Measurements from ENCODE around the gene LYPD6B. TPM values are rescaled to one million over a fixed set of nuclear protein-coding genes. Genes with fewer than 3 reads are reported as not detected.

Gene LYPD6B
- total RNA-seq, 2 donors from 2014 or later = 12.6 to 14.5 TPM

- 88 to 98% methylated on average over 1 to 2 of the region's 2 CpGs for WGBS, 2 experiments (ENCODE audit: insufficient coverage in 1 of 2, insufficient read length in 1 of 2)
- Histone ChIP-seq H3K9me3 (ENCODE audit: control insufficient read depth, low read length) (no peaks in the 10 kb centered on the region), H3K27me3 (ENCODE audit: control insufficient read depth, insufficient read depth, low read length, poor library complexity, severe bottlenecking) (peaks cover 72% of the 10 kb centered on the region), H3K4me1 (ENCODE audit: control insufficient read depth, insufficient read depth, low read length) (no peaks in the 10 kb centered on the region), H3K36me3 (ENCODE audit: control insufficient read depth, insufficient read depth, low read length) (no peaks in the 10 kb centered on the region), H3K4me3 (ENCODE audit: low read length) (no peak overlapping the region), H3K27ac (ENCODE audit: low read depth, low read length) (no peak overlapping the region), H3K9ac (ENCODE audit: extremely low read depth, low read length, poor library complexity, severe bottlenecking) (no peak overlapping the region)
- no peaks in the 10 kb centered on the region for H3K4me1 Mint-ChIP-seq
- no peak overlapping the region for H3K4me3 Mint-ChIP-seq
- DNase-seq = no peak
- H3K36me3 Mint-ChIP-seq (ENCODE audit: low read depth) = peaks cover 3% of the 10 kb centered on the region
- H3K27ac Mint-ChIP-seq = no peak overlapping the region
- H3K27me3 Mint-ChIP-seq (ENCODE audit: insufficient read depth) = peaks cover 32% of the 10 kb centered on the region
- no peak for TF ChIP-seq CTCF (conservative IDR thresholded peaks at IDR 0.05)
- H3K9me3 Mint-ChIP-seq = peaks cover 4% of the 10 kb centered on the region
Observed at GRCh38 chr2:149112713-149113112, 74.2 kb downstream of the LYPD6B start.

- no peak for DNase-seq
- H3K9me3 Mint-ChIP-seq = no peaks in the 10 kb centered on the region
- H3K27ac Mint-ChIP-seq = no peak overlapping the region
- H3K36me3 ChIP-seq (ENCODE audit: control insufficient read depth, insufficient read depth, low read length) = no peaks in the 10 kb centered on the region
- H3K4me3 ChIP-seq (ENCODE audit: low read length) = no peak overlapping the region
- H3K4me1 ChIP-seq (ENCODE audit: control insufficient read depth, insufficient read depth, low read length) = no peaks in the 10 kb centered on the region
- H3K4me1 Mint-ChIP-seq = no peaks in the 10 kb centered on the region
- H3K27ac ChIP-seq (ENCODE audit: low read depth, low read length) = no peak overlapping the region
- no peak overlapping the region for H3K4me3 Mint-ChIP-seq
- H3K9me3 ChIP-seq (ENCODE audit: control insufficient read depth, low read length) = no peaks in the 10 kb centered on the region
- WGBS, 2 experiments (ENCODE audit: insufficient coverage in 1 of 2, insufficient read length in 1 of 2) = 89 to 96% methylated on average over 3 to 5 of the region's 5 CpGs
- TF ChIP-seq CTCF (conservative IDR thresholded peaks at IDR 0.05) = no peak
- H3K9ac ChIP-seq (ENCODE audit: extremely low read depth, low read length, poor library complexity, severe bottlenecking) = no peak overlapping the region
- H3K27me3 Mint-ChIP-seq (ENCODE audit: insufficient read depth) = peaks cover 52% of the 10 kb centered on the region
- no peaks in the 10 kb centered on the region for H3K36me3 Mint-ChIP-seq (ENCODE audit: low read depth)
- peaks cover 93% of the 10 kb centered on the region for H3K27me3 ChIP-seq (ENCODE audit: control insufficient read depth, insufficient read depth, low read length, poor library complexity, severe bottlenecking)
Observed at GRCh38 chr2:149115781-149116180, 77.3 kb downstream of the LYPD6B start.

GRCh38 chr2:149119368-149119767 lies 80.9 kb downstream of the LYPD6B start:
- H3K9ac ChIP-seq (ENCODE audit: extremely low read depth, low read length, poor library complexity, severe bottlenecking) = no peak overlapping the region
- Mint-ChIP-seq H3K27ac (no peak overlapping the region), H3K4me1 (peaks cover 8% of the 10 kb centered on the region), H3K9me3 (no peaks in the 10 kb centered on the region), H3K36me3 (ENCODE audit: low read depth) (no peaks in the 10 kb centered on the region), H3K27me3 (ENCODE audit: insufficient read depth) (peaks cover 77% of the 10 kb centered on the region), H3K4me3 (no peak overlapping the region)
- H3K36me3 ChIP-seq (ENCODE audit: control insufficient read depth, insufficient read depth, low read length) = no peaks in the 10 kb centered on the region
- TF ChIP-seq CTCF (conservative IDR thresholded peaks at IDR 0.05) = no peak
- H3K4me3 ChIP-seq (ENCODE audit: low read length) = no peak overlapping the region
- H3K4me1 ChIP-seq (ENCODE audit: control insufficient read depth, insufficient read depth, low read length) = peaks cover under 1% of the 10 kb centered on the region
- 97 to 99% methylated on average over 6 of the region's 6 CpGs for WGBS, 2 experiments (ENCODE audit: insufficient coverage in 1 of 2, insufficient read length in 1 of 2)
- DNase-seq = no peak
- peaks cover 91% of the 10 kb centered on the region for H3K27me3 ChIP-seq (ENCODE audit: control insufficient read depth, insufficient read depth, low read length, poor library complexity, severe bottlenecking)
- no peaks in the 10 kb centered on the region for H3K9me3 ChIP-seq (ENCODE audit: control insufficient read depth, low read length)
- no peak overlapping the region for H3K27ac ChIP-seq (ENCODE audit: low read depth, low read length)
